Measurements from ENCODE around the gene SP1. TPM values are rescaled to one million over a fixed set of nuclear protein-coding genes. Genes with fewer than 3 reads are reported as not detected.
"Not testable (repeated sequence)": the region's sequence is repeated elsewhere in the genome, so short reads cannot be mapped to it uniquely, and the experiment has no call there.

The SP1 gene
- total and polyA plus RNA-seq, 9 of the 15 experiments (the other 6 are each of a cell fraction or from before 2014, with no cell fraction given) = 8.0 to 65.5 (median 41.6) TPM

DNA sequence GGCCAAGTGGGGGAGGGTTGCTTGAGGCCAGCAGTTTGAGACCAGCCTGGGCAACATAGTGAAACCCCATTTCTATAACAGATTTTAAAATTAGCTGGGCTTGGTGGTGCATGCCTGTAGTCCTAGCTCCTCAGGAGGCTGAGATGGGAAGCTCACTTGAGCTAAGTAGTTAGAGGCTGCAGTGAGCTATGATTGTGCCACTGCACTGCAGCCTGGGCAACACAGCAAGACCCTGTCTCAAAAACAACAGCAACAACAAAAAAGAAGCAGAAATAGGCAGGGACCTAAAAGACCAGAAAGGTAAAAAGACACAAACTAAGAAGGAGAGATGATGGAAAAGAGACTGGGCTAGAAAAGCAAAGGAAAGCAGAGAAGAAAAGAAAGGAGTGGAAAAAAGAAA is 47.6 kb upstream of the SP1 start:
- H4K20me1 ChIP-seq (replicated peaks; ENCODE audit: control insufficient read depth, insufficient read depth, low read length); H3K27me3 ChIP-seq (ENCODE audit: control insufficient read depth in 2 of 2, insufficient read depth in 2 of 2, low read length in 2 of 2); in situ Hi-C loops (cut with MboI); CTCF ChIA-PET (ENCODE audit: low intra/inter-chr PET ratio); H2AFZ ChIP-seq (ENCODE audit: low read depth, low read length); ATAC-seq; H3K36me3 ChIP-seq (ENCODE audit: control insufficient read depth, insufficient read depth, low read length); H3K79me2 ChIP-seq (ENCODE audit: control insufficient read depth, insufficient read depth, low read length); H3K9ac ChIP-seq (ENCODE audit: insufficient read depth in 1 of 2, low read depth in 2 of 2, low read length in 2 of 2); DNase-seq (ENCODE audit: extremely low read depth in 1 of 4, low spot score in 3 of 4); BruUV-seq (replicated peaks); H3K9me1 ChIP-seq (ENCODE audit: control insufficient read depth, insufficient read depth, low read length); H3K27ac ChIP-seq (ENCODE audit: extremely low read depth, low read depth, low read length); H3K9me3 ChIP-seq (replicated peaks; ENCODE audit: control insufficient read depth, insufficient read depth, low read depth, low read length); H3K4me3 ChIP-seq; FAIRE-seq; intact Hi-C loops (cut with micrococcal nuclease); H3K4me2 ChIP-seq (ENCODE audit: insufficient read depth, low read length): not testable (repeated sequence)
- TF ChIP-seq BCOR (IDR thresholded peaks at IDR 0.05) = peak; percentile 41; the same call in 1 of the 2 replicates
- TF ChIP-seq RBM25 (IDR thresholded peaks at IDR 0.05; ENCODE audit: low read depth, low read length, severe bottlenecking) = peak; percentile 25
- TF ChIP-seq ZNF121 (CRISPR knock-in tag; conservative IDR thresholded peaks at IDR 0.05) = peak; percentile 95
- 0 out of 4 replicates have a peak, but pooled peaks of 1 of the 2 experiments have one; percentile 8 for TF ChIP-seq KDM1A (IDR thresholded peaks at IDR 0.05)
- H3K4me1 ChIP-seq (replicated peaks in 1 of 2; ENCODE audit: control insufficient read depth in 2 of 2, insufficient read depth in 2 of 2, low read length in 2 of 2) = peaks cover 4 to 28% of the 10 kb centered on the region in 2 experiments; a peak in 4 of 5 replicates
- POLR2A ChIA-PET = interaction anchor here (0.7 kb wide), 1 partner anchor 12 kb away, joined by 3 read pairs; no protein-coding TSS in a partner anchor

- Histone ChIP-seq H3K79me2 (ENCODE audit: control insufficient read depth, insufficient read depth, low read length) (no peaks in the 10 kb centered on the region), H3K27me3 (ENCODE audit: control insufficient read depth in 2 of 2, insufficient read depth in 2 of 2, low read length in 2 of 2) (no peaks in the 10 kb centered on the region), H3K9me1 (ENCODE audit: control insufficient read depth, insufficient read depth, low read length) (no peaks in the 10 kb centered on the region), H3K4me1 (replicated peaks in 1 of 2; ENCODE audit: control insufficient read depth in 2 of 2, insufficient read depth in 2 of 2, low read length in 2 of 2) (peaks cover 5 to 28% of the 10 kb centered on the region in 2 experiments), H4K20me1 (replicated peaks; ENCODE audit: control insufficient read depth, insufficient read depth, low read length) (no peaks in the 10 kb centered on the region), H3K9ac (ENCODE audit: insufficient read depth in 1 of 2, low read depth in 2 of 2, low read length in 2 of 2) (peak overlapping the region in 1 of 2 experiments; percentile 68; a peak in 2 of 4 replicates), H3K9me3 (replicated peaks; ENCODE audit: control insufficient read depth, insufficient read depth, low read depth, low read length) (no peaks in the 10 kb centered on the region), H3K36me3 (ENCODE audit: control insufficient read depth, insufficient read depth, low read length) (no peaks in the 10 kb centered on the region), H3K4me3 (no peak overlapping the region), H2AFZ (ENCODE audit: low read depth, low read length) (peak overlapping the region; percentile 32; the same call in 1 of the 2 replicates), H3K4me2 (ENCODE audit: insufficient read depth, low read length) (no peak overlapping the region), H3K27ac (ENCODE audit: extremely low read depth, low read depth, low read length) (no peak overlapping the region)
- BruUV-seq (replicated peaks) = no TSS peak
- intact Hi-C loops (cut with micrococcal nuclease) (no loop called here), in situ Hi-C loops (cut with MboI) (no loop called here)
- TF ChIP-seq ZNF324 (CRISPR knock-in tag; IDR thresholded peaks at IDR 0.05) (no peak), ZBTB7A (IDR thresholded peaks at IDR 0.05; ENCODE audit: borderline replicate concordance, control insufficient read depth, low read depth, low read length) (0 out of 2 replicates have a peak, but pooled peaks have one; percentile 15), ZNF274 (IDR thresholded peaks at IDR 0.05; ENCODE audit: borderline replicate concordance, low read depth, low read length) (no peak)
- TF ChIP-seq, protein P1, sequence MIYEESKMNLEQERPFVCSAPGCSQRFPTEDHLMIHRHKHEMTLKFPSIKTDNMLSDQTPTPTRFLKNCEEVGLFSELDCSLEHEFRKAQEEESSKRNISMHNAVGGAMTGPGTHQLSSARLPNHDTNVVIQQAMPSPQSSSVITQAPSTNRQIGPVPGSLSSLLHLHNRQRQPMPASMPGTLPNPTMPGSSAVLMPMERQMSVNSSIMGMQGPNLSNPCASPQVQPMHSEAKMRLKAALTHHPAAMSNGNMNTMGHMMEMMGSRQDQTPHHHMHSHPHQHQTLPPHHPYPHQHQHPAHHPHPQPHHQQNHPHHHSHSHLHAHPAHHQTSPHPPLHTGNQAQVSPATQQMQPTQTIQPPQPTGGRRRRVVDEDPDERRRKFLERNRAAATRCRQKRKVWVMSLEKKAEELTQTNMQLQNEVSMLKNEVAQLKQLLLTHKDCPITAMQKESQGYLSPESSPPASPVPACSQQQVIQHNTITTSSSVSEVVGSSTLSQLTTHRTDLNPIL (CRISPR knock-in tag; IDR thresholded peaks at IDR 0.05) = no peak
- WGBS (ENCODE audit: insufficient coverage, low coverage, missing lambda C conversion rate) = 45% methylated on average over 6 of the region's 15 CpGs
- FAIRE-seq = no peak
- ChIA-PET CTCF (ENCODE audit: low intra/inter-chr PET ratio) (no interaction called here), POLR2A (interaction anchor here (0.6 to 1.1 kb wide), 2 partner anchors 9 to 10 kb away, joined by 4 to 5 read pairs; no protein-coding TSS in a partner anchor)
- no peak for ATAC-seq
- no peak for DNase-seq (ENCODE audit: extremely low read depth in 1 of 4, low spot score in 3 of 4)
Observed at GRCh38 chr12:53332744-53333143, 47.2 kb upstream of the SP1 start.
